ENCODE data around the gene DDR2.
"Not testable (repeated sequence)": the region's sequence is repeated elsewhere in the genome, so short reads cannot be mapped to it uniquely, and the experiment has no call there.

The DDR2 gene

GRCh38 chr1:162799995-162800830, 167.9 kb downstream of the DDR2 start:
- H3K36me3 Mint-ChIP-seq (ENCODE audit: low read depth) = peaks cover 39% of the 10 kb centered on the region
- H3K27ac Mint-ChIP-seq; H3K9me3 Mint-ChIP-seq; H3K4me3 Mint-ChIP-seq; H3K4me1 Mint-ChIP-seq (ENCODE audit: low read depth); H3K27me3 Mint-ChIP-seq (ENCODE audit: low read depth): not testable (repeated sequence)

DNA sequence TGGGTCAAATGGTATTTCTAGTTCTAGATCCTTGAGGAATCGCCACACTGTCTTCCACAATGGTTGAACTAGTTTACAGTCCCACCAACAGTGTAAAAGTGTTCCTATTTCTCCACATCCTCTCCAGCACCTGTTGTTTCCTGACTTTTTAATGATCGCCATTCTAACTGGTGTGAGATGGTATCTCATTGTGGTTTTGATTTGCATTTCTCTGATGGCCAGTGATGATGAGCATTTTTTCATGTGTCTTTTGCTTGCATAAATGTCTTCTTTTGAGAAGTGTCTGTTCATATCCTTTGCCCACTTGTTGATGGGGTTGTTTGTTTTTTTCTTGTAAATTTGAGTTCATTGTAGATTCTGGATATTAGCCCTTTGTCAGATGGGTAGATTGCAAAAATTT, 175.2 kb downstream of the DDR2 start:
- H3K36me3 Mint-ChIP-seq (ENCODE audit: low read depth) = peaks cover 37% of the 10 kb centered on the region
- not testable (repeated sequence) for H3K27me3 Mint-ChIP-seq (ENCODE audit: low read depth); H3K27ac Mint-ChIP-seq; H3K9me3 Mint-ChIP-seq; H3K4me1 Mint-ChIP-seq (ENCODE audit: low read depth); H3K4me3 Mint-ChIP-seq

- H3K4me1 Mint-ChIP-seq (ENCODE audit: low read depth); H3K4me3 Mint-ChIP-seq; H3K27me3 Mint-ChIP-seq (ENCODE audit: low read depth); H3K27ac Mint-ChIP-seq; H3K9me3 Mint-ChIP-seq: not testable (repeated sequence)
- H3K36me3 Mint-ChIP-seq (ENCODE audit: low read depth) = peaks cover 18% of the 10 kb centered on the region
These were observed 180.1 kb downstream of the DDR2 start for GRCh38 chr1:162812357-162812756.

DNA sequence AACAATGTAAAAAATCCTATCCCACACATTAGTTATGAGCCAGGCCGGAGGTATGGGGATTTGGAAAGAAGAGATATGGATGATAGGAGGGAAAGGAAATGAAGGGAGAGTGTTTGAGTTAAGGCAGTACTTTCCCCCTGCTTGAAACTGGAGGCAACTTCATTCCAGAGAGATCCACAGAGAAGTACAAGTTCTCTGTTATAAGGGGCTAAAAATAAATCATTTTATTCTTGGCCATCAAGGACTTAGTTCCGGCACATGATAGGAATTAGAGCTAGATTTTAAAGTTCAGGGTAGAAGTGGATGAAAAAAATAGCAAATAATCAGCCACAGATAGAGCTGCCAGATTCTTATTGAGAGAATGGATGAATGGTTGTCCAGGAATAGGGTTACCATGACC, 185.9 kb downstream of the DDR2 start:
- peaks cover 24% of the 10 kb centered on the region for H3K27me3 Mint-ChIP-seq (ENCODE audit: low read depth)
- not testable (repeated sequence) for H3K4me3 Mint-ChIP-seq; H3K36me3 Mint-ChIP-seq (ENCODE audit: low read depth); H3K27ac Mint-ChIP-seq; H3K9me3 Mint-ChIP-seq
- H3K4me1 Mint-ChIP-seq (ENCODE audit: low read depth) = peaks cover 14% of the 10 kb centered on the region

- peaks cover 27% of the 10 kb centered on the region for H3K27me3 Mint-ChIP-seq (ENCODE audit: low read depth)
- not testable (repeated sequence) for H3K4me3 Mint-ChIP-seq; H3K27ac Mint-ChIP-seq; H3K36me3 Mint-ChIP-seq (ENCODE audit: low read depth); H3K9me3 Mint-ChIP-seq
- peaks cover 17% of the 10 kb centered on the region for H3K4me1 Mint-ChIP-seq (ENCODE audit: low read depth)
These were observed 186.4 kb downstream of the DDR2 start for GRCh38 chr1:162818666-162819065.

GRCh38 chr1:162822391-162823200, 190.3 kb downstream of the DDR2 start:
- H3K4me3 Mint-ChIP-seq = peak overlapping the region; percentile 68
- no peaks in the 10 kb centered on the region for H3K36me3 Mint-ChIP-seq (ENCODE audit: low read depth)
- H3K27ac Mint-ChIP-seq = no peak overlapping the region
- no peaks in the 10 kb centered on the region for H3K9me3 Mint-ChIP-seq
- peaks cover 38% of the 10 kb centered on the region for H3K27me3 Mint-ChIP-seq (ENCODE audit: low read depth)
- peaks cover 17% of the 10 kb centered on the region for H3K4me1 Mint-ChIP-seq (ENCODE audit: low read depth)

- Mint-ChIP-seq H3K36me3 (ENCODE audit: low read depth) (no peaks in the 10 kb centered on the region), H3K27ac (no peak overlapping the region), H3K4me3 (no peak overlapping the region), H3K9me3 (no peaks in the 10 kb centered on the region), H3K27me3 (ENCODE audit: low read depth) (peaks cover 35% of the 10 kb centered on the region), H3K4me1 (ENCODE audit: low read depth) (peaks cover 15% of the 10 kb centered on the region)
These were observed 191.0 kb downstream of the DDR2 start for GRCh38 chr1:162823231-162823630.

DNA sequence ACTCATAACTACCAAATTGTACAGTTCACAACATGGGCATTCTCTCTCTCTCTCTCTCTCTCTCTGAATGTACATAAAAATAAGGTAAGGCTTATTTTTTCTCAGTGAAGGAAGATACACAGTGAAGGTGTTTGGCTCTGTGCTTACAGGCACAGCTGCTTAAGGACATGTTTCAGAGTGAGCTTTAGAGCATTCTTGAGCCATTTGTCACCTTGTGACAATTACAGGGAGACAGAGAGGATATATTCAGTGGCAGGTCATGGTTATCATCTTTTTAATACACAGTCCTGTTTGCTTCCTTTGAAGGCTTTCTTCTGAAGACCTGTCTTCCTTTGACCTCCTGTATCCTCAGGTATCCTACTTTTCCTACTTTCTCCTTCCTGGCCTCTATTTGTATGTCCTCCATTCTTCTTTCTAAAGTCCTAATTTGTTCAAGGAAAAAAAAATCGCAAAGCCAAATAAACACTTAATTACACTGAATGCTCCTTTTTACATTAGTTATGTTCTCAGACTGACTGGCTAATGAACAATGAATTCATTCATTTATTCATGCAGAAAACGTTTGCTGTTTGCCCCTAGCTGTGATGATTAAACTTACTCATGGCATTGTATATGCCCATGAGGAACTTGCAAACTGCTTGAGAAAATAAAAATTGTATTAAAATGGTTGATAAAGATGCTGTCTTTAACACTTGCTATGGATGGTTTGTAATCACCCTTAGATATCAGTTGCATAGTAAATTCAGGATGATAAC, 191.7 kb downstream of the DDR2 start:
- H3K27ac Mint-ChIP-seq = no peak overlapping the region
- no peaks in the 10 kb centered on the region for H3K36me3 Mint-ChIP-seq (ENCODE audit: low read depth)
- H3K9me3 Mint-ChIP-seq = no peaks in the 10 kb centered on the region
- H3K4me1 Mint-ChIP-seq (ENCODE audit: low read depth) = peaks cover 15% of the 10 kb centered on the region
- H3K4me3 Mint-ChIP-seq = no peak overlapping the region
- H3K27me3 Mint-ChIP-seq (ENCODE audit: low read depth) = peaks cover 33% of the 10 kb centered on the region

- H3K4me1 Mint-ChIP-seq (ENCODE audit: low read depth) = peaks cover 1% of the 10 kb centered on the region
- peaks cover 25% of the 10 kb centered on the region for H3K27me3 Mint-ChIP-seq (ENCODE audit: low read depth)
- H3K4me3 Mint-ChIP-seq = no peak overlapping the region
- H3K36me3 Mint-ChIP-seq (ENCODE audit: low read depth) = no peaks in the 10 kb centered on the region
- no peak overlapping the region for H3K27ac Mint-ChIP-seq
- H3K9me3 Mint-ChIP-seq = no peaks in the 10 kb centered on the region
These were observed 197.0 kb downstream of the DDR2 start for GRCh38 chr1:162829268-162829667.

- peaks cover 11% of the 10 kb centered on the region for H3K4me1 Mint-ChIP-seq (ENCODE audit: low read depth)
- no peak overlapping the region for H3K27ac Mint-ChIP-seq
- peaks cover 3% of the 10 kb centered on the region for H3K36me3 Mint-ChIP-seq (ENCODE audit: low read depth)
These were observed 200.2 kb downstream of the DDR2 start for GRCh38 chr1:162832470-162832869.

GRCh38 chr1:162835157-162835899, 203.1 kb downstream of the DDR2 start:
- H3K4me1 Mint-ChIP-seq (ENCODE audit: low read depth) = peaks cover 11% of the 10 kb centered on the region
- no peak overlapping the region for H3K4me3 Mint-ChIP-seq
- peaks cover 16% of the 10 kb centered on the region for H3K27me3 Mint-ChIP-seq (ENCODE audit: low read depth)
- peaks cover 28% of the 10 kb centered on the region for H3K9me3 Mint-ChIP-seq
- H3K27ac Mint-ChIP-seq = no peak overlapping the region
- H3K36me3 Mint-ChIP-seq (ENCODE audit: low read depth) = peaks cover 6% of the 10 kb centered on the region

More at GRCh38 chr1:162832470-162832869, 200.2 kb downstream of the DDR2 start:
- H3K27me3 Mint-ChIP-seq (ENCODE audit: low read depth) = peaks cover 14% of the 10 kb centered on the region
- peaks cover 9% of the 10 kb centered on the region for H3K9me3 Mint-ChIP-seq
- H3K4me3 Mint-ChIP-seq = no peak overlapping the region

All from T-helper 1 cell treated with Interleukin-12 subunit alpha and Interleukin-12 subunit beta and Interleukin-4 antibody, amounts not matched to agents 30 μg/mL and 1 μg/mL, for 36 hours (primary cell).